Right lung (tissue), 10 donors: ENCODE results near the gene TICAM2. TPM values are rescaled to one million over a fixed set of nuclear protein-coding genes. Genes with fewer than 3 reads are reported as not detected.
"Not testable (repeated sequence)": the region's sequence is repeated elsewhere in the genome, so short reads cannot be mapped to it uniquely, and the experiment has no call there.

Experiments
- DNase-seq, 2 donors: peaks; one replicate each; pipeline ENCODE4 v3.0.0-alpha.2; 2013
- long read RNA-seq, 8 donors: transcript quantifications; one replicate each; lab custom pipeline, GENCODE V29; 2026
- polyA plus RNA-seq, 5 donors: library from polyadenylated mRNA; unstranded; fragments of 120-200 nt; gene quantifications; one replicate each; pipeline versions ENCODE4 v1.2.1 to v1.2.3, GENCODE V29; 2013; ENCODE audit warnings: inconsistent platforms in 1 of 5, low replicate concordance in 1 of 5; ENCODE audit not compliant: insufficient read length in 5 of 5, insufficient read depth in 1 of 5

TICAM2 gene, protein sequence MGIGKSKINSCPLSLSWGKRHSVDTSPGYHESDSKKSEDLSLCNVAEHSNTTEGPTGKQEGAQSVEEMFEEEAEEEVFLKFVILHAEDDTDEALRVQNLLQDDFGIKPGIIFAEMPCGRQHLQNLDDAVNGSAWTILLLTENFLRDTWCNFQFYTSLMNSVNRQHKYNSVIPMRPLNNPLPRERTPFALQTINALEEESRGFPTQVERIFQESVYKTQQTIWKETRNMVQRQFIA
- 1 to 10 TPM; 2.8 to 6.9 (median 6.5) TPM for polyA plus RNA-seq
- long read RNA-seq, donor 1, partial matches to known transcripts, result 0 of 2 reads
- long read RNA-seq, donor 1, other reads (novel, unspliced or antisense), result 0 of 2 reads
- long read RNA-seq, donor 2, partial matches to known transcripts, result 0 of 1 reads
- long read RNA-seq, donor 2, other reads (novel, unspliced or antisense), result 0 of 1 reads
- long read RNA-seq, donor 3, partial matches to known transcripts, result 0 of 2 reads
- long read RNA-seq, donor 3, other reads (novel, unspliced or antisense), result 0 of 2 reads
- long read RNA-seq, donor 4, partial matches to known transcripts, result 0 of 1 reads
- long read RNA-seq, donor 4, other reads (novel, unspliced or antisense), result 0 of 1 reads
- long read RNA-seq, donor 5, partial matches to known transcripts, result 0 of 1 reads
- long read RNA-seq, donor 5, other reads (novel, unspliced or antisense), result 0 of 1 reads
- long read RNA-seq, donor 6, partial matches to known transcripts, result 0 of 2 reads
- long read RNA-seq, donor 6, other reads (novel, unspliced or antisense), result 0 of 2 reads
- long read RNA-seq, donor 7, partial matches to known transcripts, result 0 of 1 reads
- long read RNA-seq, donor 7, other reads (novel, unspliced or antisense), result 0 of 1 reads
- long read RNA-seq, donor 8, partial matches to known transcripts, result 0 of 1 reads
- long read RNA-seq, donor 8, other reads (novel, unspliced or antisense), result 0 of 1 reads

DNA sequence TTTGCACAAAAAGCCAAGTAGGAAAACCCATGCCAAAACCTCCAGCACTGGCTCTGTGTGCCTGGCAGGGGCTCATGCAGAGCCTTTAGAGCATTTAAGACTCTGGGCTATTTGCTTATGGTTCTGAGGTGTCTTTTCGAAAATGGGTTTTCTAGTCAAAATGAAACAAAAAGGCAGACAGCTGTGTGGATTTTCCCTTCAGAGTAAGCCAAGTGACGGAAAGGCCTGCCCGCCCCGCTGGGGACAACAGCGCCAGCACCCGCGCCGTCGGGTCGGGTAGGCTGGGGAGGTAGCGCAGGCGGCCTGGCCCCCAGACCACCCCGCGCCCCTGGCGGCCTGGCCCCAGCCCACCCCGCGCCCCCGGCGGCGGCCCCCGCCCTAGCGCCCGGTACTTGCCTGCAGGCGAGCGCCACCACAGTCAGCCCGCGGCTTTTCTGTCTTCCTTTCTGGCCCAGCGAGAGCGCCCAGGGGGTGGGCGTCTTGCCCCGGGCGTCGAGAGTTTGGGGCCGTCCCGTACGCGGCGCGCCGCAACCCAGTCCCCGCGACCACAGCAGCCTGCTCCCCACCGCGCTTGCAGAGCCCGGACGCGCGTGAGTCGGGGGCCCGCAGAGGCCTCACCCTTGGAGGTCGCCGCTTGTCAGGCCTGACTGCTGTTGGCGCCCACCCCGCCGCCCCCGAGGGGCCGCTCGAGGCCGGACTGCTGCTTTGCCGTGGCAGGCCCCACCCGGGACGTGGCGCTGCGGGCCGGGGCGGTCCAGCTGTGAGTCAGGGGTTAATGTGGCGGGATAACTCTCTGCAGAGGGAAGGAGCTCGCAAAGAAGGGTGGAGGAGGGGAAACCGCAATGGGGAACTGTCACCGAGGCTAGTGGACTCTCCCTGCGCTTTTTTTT is at the start of gene TICAM2:
TICAM2 (minus strand) TSS at position 779 of the 890 bp plus-strand sequence. CDS start 21,223 bp downstream, outside the sequence.
- DNase-seq, result peak; percentile 58 to 66

DNA sequence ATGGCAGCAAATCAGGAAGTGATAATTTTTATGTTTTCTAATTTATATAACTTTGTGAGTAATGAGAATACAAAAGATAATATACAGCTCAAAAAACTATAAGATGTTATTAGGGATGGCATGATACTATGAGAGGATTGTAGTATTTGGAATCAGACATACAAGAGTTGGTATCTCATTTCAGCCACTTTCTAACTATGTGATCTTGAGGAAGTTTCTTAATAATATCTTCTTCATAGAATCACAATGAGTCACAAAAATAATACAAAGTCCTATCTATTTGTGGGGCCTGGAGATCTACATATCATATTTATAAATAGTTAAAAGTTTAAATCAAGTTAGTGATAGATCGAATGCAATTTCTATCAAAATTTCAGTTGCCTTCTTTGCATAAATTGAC is 47.3 kb upstream of the TICAM2 start:
- DNase-seq, result no peak

DNA sequence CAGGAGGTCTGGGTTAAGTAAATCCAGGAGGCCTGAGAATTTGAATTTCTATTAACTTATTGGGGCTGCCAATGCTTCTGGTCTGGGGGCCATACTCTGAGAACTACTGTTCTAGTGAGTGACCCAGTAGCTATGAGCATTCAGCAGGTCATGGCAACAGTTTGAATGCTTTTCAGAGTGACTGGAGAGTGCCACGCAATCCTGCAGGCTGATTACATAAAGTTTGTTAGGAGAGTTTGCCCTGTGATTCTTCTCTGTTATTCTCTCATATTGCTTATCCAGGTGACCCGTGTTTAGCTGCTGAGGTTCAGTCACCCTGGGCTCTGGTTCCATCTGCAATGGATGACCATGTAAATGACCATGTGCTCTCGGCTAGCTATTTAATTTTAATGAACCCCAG is 45.8 kb upstream of the TICAM2 start:
- DNase-seq, result no peak

DNA sequence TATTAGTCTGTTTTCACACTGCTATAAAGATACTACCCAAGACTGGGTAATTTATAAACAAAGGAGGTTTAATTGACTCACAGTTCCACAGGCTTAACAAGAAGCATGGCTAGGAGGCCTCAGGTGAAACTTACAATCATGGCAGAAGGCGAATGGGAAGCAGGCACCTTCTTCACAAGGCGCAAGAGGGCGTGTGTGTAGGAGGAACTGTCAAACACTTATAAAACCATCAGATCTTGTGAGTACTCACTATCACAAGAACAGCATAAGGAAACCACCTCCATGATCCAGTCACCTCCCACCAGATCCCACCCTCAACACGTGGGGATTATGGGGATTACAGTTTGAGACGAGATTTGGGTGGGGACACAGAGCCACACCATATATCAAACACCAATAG is 43.1 kb upstream of the TICAM2 start:
- not testable (repeated sequence) for DNase-seq

DNA sequence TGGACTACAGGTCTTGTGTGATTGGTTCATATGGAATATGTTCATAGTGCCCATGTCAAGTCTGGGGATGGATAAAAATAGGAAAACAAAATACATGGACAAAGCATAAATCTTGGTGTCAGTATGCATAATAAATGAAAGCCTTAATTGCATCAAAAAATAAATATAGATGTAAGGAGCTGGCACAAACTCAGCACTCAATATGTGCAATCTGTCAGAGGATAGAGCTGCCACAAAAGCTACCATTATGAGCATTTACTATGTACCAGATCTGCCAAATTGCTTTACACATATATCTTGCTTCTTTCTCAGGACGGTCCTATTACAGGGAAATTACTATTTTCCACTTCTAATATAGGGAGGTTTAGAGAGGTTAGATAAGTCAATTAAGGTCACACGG is 41.8 kb upstream of the TICAM2 start:
- DNase-seq, result no peak

DNA sequence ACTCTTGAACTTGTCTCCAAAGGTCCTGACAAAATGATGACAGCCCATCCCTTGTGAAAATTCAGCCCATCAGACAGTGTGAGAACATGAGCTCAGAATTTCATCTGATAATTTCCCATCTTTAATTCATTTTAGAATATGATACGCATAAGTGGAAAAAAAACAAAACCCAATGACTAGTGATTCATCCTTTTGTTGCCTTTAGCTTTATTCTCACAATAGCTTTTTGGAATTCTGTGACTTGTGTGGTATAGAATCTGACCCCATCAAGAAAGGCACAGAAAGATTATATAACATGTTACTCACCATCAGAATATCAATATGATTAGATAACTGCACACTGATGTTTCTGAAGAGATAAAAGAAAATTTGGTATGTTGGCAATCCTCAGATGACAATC is 39.7 kb upstream of the TICAM2 start:
- no peak for DNase-seq

DNA sequence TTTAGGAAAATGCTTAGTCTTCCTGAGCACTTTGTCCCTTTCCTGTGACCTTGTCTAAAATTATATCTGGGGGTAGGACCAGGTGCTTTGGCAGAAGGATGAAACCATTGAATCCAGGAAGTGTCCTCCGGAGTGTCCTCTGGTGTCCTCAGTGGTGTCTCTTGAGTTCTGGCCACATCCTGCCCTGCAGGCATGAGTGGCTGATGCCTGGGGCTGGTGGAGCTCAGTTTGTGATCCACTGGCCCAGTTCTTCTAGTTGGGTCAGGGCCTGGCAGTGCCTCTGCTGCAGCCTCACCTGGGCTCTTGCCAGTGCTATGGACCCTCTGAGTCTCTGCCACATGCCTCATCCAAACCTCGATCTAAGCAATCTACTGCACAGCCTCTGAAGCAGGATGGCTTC is 38.0 kb upstream of the TICAM2 start:
- no peak for DNase-seq

DNA sequence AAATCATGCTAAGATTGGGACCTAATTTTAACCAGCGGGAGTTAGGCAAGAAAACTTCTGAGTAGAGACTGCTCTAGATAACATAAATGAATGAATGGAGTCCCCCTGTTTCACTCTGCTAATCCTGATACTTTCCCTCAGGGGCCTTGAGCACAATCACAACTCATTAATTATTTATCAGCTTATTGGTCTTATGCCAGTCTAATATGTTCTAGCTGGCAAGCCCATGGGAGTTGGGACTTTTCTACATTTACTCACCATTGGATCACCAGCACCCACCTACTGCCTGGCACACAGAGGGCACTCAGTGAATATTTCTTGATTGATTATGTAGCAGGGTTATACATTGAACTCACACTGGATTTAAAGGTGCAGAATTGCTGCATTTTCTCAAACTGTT is 37.1 kb upstream of the TICAM2 start:
- no peak for DNase-seq

DNA sequence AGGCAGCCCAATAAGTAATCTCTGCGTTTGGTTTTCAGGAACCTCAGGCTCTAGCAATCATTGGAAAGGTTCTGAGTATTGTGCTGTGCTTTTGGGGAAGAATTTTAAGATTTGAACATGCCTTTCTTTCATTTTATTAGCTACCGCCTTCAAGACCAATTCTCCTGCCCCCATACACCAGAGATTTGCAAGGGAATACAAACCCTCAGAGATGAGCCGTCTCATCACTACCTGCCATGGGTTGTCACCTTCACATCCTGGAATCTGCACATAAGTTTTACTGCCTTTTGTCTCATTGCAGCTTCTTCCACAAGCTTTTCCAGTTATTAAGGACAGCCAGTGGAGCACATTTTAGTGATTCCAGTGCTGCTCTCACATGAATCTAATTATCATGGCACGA is 35.2 kb upstream of the TICAM2 start:
- DNase-seq, result no peak

DNA sequence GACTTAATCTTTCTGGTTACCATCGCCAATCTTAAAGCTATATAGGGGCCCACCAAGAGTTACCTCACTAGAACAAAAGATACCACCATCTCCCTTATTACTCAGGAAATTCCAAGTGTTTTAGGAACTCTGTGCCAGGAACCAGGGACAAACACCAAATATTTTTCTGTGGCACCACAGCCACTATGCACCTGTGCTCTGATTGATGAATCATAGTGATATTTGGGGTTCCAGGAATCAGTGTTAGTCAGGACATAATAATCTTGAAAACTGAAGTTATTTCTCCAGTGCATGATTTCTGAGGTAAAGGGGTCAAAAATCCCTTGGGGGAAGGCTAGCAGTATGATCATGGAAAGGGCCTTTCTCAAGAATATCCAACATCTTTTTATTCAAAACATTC is 33.7 kb upstream of the TICAM2 start:
- DNase-seq, result no peak

DNA sequence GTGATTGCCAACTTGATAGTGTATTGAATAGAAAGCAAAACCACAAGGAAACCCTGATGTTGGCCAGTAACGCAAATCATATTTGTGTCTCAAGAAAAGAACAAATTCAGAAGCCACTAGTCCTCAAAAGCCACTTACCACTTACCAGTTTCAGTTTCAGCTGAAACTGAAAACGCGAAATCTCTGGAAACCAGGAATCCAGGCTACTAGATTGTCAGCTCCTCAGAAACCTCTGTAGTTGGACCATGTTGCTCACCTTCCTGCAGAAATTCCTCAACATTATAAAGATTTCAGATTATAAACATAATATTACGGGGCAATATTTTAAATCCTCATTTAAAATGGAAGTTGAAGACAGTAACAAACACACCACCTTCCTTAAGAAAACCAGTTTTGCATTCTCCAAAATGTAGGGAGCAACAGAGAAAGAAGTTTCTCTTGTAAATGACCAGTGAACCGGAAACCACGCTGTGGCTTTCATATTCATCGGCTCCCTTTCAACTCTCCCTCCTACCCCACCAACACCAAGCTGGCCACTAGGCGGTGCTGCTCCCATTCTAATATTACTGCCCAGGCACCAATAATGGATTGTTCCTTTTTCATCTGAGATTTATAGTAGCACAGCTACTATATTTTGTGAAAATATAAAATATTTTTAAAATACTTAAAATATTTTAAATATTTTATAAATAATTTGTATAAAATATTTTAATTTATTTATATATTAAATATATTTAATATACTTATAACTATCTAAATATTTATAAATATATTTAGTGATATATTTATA is 32.3 kb upstream of the TICAM2 start:
- peak; percentile 78 to 86 for DNase-seq

DNA sequence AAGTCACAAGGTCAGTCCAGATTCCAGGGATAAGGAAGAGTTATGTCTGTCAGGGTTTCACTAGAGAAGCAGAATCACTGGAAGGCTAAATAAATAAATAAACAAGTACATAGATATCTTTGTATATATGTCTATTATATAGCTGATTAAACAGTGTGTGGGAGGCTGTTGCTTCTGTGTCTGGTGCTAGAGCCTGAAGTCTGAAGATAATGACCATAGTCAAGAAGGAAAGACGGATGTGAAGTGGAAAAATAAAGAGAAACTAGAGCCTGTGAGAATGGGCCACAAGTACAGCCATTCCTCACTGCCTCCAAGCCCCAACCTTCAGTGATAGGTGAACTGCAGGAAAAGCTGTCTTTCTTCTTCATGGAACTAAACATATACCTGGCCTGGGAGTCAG is 27.6 kb upstream of the TICAM2 start:
- no peak for DNase-seq

DNA sequence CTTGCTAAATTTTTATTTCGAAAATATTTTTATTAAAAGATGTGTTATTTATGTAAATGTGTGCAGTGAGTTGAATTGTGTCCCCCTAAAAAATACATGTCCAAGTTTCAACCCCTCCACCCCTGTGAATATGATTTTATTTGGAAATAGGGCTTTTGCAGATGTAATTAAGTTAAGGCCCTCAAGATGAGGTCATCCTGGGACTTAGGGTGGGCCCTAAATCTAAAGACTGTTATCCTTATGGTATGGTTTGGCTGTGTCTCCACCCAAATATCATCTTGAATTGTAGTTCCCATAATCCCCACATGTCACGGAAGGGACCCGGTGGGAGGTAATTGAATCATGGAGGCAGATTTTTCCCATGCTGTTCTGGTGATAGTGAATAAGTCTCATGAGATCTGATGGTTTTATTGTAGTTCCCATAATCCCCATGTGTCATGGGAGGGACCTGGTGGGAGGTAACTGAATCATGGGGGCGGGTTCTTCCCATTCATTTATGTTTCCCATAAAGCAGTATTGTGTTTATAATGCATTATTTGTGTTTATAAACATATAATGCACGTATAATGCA is 25.1 kb upstream of the TICAM2 start:
- no peak for DNase-seq

DNA sequence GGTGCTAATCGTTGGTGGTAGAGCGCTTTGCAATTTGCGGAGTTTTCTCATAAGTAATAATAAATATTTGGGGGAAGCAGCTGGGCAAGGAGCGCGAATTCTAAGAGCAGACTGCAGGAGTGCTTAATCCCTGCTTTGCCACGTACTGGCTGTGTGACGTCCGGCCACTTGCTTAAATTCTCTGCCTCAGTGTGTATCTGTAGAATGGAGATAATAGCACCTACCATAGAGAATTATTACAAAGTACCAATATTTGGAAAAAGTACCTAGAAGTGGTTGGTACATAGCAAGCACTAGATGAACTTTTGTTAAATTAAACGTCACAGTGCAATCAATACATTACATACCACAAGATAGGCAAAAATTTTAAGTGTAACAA is 24.2 kb upstream of the TICAM2 start:
- no peak for DNase-seq

DNA sequence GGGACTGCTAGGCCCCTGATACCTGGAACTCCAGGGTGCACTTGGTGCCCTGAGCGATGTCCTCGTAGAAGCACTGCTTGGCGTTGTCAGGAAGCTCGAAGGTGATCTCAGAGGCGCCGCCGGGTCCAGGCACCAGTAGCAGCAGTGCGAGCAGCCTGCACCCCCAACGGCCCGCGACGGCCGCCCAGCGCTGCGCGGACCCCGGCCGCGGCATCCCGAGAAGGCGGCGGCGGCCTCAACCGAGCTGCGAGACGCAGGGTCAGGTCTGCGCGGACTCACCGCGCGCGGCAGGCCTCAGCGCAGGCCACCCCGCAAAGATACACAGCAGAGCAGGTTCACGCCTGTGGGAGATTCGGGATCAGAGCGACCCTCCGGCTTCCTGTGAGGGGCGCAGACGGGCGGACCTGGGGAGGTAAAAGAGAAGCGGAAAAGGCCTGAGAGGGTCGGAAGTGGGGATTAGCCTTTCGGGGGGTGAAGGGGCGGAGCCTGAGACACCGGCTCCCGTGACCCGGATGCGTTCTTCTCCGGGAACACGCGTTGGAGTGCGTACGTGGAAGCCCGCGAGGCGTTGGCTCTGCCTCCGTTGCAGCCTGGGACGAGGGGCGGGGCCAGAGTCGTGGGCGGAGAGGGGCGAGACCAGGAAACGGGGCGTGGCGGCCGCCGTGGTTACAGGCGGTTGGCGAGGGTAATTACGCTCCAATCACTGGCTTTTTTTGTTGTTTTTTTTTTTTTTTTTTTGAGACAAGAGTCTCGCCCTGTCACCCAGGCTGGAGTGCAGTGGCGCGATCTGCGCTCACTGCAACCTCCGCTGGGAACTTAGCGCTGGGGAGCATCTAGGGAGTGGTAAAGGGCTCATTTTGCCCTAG is 23.5 kb upstream of the TICAM2 start, which contains the start of gene TMED7:
TMED7 (minus strand) TSS at position 458 of the 866 bp plus-strand sequence; CDS start at position 214, 244 bp downstream.
- peak; percentile 99 for DNase-seq

DNA sequence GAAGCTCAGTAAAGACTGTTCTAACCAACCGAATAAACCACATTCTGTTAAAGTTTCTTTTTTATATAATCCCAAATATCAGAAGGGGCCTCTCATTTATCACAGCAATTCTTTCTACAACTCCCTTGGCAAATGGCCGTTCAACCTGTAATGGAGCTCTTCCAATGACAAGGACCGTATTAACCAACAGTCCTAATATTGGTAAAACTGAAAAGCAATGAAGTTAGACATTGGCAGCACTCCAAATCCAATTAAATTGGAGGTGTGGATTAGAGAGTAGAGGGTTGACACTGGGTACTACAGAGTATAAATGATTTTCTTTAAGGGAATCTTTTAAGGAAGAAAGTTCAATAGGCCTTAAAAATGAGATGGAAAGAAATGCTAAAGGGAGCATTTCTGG is 22.7 kb upstream of the TICAM2 start:
- no peak for DNase-seq

DNA sequence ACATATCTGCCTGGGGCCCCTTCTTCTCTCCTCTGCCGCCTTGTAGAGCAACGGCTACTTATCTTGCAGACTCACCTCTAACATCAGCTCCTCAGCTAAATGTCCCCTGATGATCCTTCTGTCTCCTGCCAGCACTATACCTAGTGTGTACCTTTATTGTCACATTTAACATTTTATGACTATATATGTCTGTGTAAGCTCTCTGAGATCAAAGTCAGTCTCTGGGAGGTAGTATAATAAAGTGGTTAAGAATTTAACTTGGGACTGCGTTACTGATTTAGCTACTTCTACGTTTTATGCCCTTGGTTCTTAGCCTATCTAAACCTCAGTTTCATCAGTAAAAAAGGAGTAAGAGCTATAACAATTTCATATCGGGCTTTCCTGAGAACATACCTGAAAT is 21.4 kb upstream of the TICAM2 start:
- DNase-seq, result no peak

DNA sequence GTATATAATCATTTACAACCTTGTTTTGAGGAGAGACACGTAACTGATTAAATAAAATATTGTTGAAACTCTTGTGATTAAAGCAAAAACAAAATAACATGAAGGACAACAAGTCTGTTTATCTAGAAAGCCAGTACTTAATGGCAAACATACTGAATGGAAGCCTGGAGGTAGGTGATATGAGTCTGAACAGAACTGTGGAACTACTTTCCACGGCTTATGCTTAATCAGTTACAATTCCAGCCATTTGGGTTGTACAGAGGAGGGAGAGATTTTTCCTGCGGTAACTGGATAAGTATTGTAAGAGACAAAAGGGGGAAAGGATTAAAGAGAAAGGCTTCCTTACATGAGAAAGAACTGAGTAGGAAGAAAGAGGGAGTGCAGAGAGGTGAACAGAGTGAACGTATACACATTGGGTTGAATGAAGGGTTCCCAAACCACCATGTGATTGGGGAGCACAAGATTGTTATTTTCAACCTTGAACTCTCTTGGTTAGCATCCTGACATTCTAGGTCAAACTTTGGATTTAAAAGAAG is 19.2 kb upstream of the TICAM2 start:
- no peak for DNase-seq

DNA sequence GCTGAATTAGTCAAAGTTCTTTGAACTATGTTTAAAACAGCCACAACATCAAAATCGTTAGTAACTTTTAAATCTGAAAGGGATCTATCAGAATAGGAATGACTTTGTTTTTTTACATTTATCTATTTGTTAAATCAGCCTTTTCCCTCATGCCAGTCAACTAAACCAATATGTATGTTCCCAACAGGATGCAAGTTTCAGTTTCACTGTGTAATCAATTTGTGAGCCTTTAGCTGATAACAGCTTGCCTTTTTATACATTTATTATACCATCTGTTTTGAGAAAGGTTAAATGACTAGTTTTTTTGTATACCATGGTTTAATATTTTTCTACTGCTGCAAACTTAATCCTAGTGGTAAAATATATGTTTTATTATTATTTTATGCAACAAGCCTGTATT is 14.6 kb upstream of the TICAM2 start:
- DNase-seq, result no peak
